Fibroblast of pulmonary artery (primary cell): ENCODE data around the gene SDCCAG8.
A peak's percentile ranks its signal among the peaks of the same experiment; 100 is the strongest.

ENCODE experiments used
- DNase-seq: peaks from one replicate; pipeline ENCODE4 v3.0.0-alpha.2; 2010; ENCODE audit warnings: low read depth
- H3K4me3 ChIP-seq: replicated peaks from 2 replicates; pipeline ENCODE4 v1.5.1; 2011; ENCODE audit warnings: low read depth, mild to moderate bottlenecking, control low read depth, low read length, moderate library complexity
- TF ChIP-seq, protein P1 (sequence below): IDR thresholded peaks from 2 replicates; pipeline ENCODE4 v1.5.1; 2011; ENCODE audit warnings: mild to moderate bottlenecking, control low read depth, low read length, inconsistent platforms; ENCODE audit errors: missing control alignments

SDCCAG8 gene

DNA sequence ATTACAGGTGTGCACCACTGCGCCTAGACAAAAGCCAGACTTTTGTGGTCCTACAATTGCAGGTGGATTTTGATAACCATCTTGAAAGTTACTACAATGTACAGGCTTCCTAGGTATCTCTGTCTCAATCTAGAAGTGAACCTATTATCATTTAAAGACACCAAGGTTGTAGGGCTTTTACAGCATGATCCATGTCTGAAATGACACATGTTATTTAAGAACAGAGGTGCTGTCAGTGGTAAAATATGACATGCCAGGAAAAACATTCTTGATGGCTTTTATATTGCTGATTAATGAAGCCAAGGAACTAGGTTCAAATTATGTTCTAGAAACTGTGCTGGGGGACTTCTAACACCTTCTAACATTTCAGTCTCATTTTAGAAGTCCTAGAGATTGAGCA lies 253.1 kb downstream of the SDCCAG8 start:
- no peak overlapping the region for H3K4me3 ChIP-seq
- TF ChIP-seq, protein P1, sequence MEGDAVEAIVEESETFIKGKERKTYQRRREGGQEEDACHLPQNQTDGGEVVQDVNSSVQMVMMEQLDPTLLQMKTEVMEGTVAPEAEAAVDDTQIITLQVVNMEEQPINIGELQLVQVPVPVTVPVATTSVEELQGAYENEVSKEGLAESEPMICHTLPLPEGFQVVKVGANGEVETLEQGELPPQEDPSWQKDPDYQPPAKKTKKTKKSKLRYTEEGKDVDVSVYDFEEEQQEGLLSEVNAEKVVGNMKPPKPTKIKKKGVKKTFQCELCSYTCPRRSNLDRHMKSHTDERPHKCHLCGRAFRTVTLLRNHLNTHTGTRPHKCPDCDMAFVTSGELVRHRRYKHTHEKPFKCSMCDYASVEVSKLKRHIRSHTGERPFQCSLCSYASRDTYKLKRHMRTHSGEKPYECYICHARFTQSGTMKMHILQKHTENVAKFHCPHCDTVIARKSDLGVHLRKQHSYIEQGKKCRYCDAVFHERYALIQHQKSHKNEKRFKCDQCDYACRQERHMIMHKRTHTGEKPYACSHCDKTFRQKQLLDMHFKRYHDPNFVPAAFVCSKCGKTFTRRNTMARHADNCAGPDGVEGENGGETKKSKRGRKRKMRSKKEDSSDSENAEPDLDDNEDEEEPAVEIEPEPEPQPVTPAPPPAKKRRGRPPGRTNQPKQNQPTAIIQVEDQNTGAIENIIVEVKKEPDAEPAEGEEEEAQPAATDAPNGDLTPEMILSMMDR: no peak
- no peak for DNase-seq

DNA sequence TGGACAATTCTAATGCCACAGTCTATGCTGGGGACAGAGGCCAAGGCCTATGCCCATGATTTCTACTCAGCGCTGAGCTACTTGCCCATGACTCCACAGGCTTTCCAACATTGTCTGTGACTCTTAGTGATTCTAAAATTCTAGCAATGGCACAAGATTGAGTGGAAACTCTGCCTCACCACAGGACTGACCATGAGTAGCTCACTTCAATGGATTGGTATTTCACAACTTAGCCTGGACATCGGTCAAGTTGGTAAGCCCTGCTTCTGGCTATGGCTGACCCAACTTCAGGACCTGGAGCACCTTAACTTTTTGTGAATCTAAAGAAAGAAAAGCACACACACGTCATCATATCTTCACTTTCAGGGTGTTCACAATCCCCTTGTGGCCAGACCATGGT lies 255.1 kb downstream of the SDCCAG8 start:
- no peak overlapping the region for H3K4me3 ChIP-seq
- no peak for DNase-seq
- TF ChIP-seq, protein P1: no peak

DNA sequence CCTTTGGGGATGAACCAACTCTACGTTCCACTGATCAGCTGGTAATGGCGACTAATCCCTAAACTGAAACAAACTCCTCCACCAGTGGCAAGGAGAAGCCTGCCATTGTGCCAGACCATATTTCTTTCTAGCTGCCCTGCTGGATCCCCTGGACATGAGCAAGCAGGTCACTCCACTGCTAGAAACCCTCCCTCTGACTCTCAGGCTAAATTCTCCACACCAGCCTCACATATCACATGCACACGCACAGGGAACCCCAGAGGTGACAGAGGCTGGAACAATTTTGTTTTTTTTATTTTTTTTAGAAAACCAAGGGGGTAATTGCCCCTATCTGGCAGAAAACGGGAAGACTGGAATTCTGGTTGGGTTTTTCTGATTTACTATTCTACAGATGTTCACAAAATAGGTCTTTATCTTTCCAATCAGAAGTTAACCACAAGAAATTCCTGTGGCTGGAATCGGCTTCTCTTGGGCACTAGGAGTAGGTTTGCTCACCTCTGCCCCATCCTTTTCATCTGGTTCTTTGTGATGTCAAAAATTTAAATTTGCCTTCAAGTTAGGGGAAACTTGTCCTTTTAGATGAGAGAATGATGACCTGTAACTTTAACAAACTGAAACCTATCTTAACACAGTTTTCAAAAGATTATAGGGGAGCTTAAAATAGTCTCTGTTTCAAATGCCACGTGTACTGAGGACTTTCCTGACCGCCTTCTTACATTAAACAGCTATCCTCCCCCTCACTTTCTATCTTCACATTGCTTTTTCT lies 258.1 kb downstream of the SDCCAG8 start:
- DNase-seq: no peak
- TF ChIP-seq, protein P1: no peak
- no peak overlapping the region for H3K4me3 ChIP-seq

DNA sequence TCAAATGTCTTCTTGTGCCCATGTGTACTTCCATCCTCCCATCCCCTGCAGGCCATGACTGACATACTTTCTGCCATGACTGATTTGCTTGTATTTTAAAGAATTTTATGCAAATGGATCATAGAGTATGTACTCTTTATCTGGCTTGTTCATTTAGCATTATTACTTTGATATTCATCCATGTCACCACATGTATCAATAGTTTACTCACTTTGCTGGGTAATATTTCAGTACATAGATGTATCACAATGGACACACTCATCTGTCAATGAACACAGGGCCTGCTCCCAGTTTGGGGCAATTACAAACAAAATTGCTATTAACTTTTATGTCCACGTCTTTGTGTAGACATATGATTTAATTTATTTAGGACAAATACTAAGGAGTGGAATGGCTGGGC lies 259.1 kb downstream of the SDCCAG8 start:
- TF ChIP-seq, protein P1: no peak
- H3K4me3 ChIP-seq: no peak overlapping the region
- DNase-seq: no peak

DNA sequence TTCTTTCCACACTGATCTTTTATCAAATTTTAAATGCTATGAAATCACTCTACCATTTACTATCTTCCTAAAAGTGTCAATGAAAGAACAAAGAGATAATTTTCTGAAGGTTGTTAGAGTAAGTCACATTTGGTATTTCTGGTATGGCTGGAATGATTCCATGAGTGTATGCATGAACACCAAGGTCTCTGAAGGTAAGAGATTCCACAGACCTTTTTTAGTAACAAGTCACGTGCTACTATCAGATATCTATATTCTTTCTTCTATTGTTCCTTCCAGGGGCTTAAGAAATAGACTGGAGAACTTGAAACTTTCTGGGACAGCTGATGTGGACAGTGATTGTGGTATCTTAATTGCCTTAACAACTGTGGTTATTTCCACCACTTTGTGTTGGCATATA lies 265.0 kb downstream of the SDCCAG8 start:
- TF ChIP-seq, protein P1: no peak
- DNase-seq: no peak
- no peak overlapping the region for H3K4me3 ChIP-seq

DNA sequence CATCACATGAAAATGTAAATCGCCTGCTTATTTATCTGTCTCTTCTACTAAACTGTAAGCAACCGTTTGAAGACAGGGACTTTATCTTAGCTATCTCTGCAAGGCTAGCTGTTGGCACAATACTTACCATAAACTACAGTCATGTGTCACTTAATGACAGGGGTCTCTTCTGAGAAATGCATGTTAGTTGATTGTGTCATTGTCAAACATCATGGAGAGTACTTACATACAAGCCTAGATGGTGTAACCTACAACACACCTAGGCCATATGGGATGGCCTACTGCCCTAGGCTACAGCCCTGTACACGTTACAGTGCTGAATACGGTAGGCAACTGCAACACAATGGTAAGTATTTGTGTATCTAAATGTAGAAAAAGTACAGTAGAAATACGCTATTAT lies 267.9 kb downstream of the SDCCAG8 start:
- TF ChIP-seq, protein P1: no peak
- DNase-seq: no peak
- H3K4me3 ChIP-seq: no peak overlapping the region

DNA sequence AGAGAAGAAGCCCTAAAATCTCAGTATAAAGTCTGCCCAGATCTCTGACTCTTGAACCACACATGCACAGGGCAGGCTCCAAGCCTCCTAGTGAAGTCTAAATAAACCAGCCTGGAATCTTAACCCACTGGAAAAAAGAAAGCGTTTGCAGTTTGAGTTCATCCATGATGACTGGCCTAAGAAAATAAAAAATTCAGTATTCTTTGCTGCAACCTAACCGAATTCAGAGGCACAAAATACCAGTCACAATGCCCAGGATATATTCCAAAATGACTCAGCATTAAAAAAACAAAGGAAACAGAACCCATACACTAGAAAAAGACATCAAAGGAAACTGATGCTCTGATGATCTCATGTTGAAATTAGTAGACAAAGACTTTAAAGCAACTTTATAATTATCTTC lies 269.2 kb downstream of the SDCCAG8 start:
- TF ChIP-seq, protein P1: no peak
- H3K4me3 ChIP-seq: no peak overlapping the region
- peak; percentile 86 for DNase-seq
